Ectodermal cell (in vitro differentiated cells): Measurements from ENCODE around the gene EXD3.

Experiments
- H3K27ac ChIP-seq: 2 replicates; pipeline ENCODE4 v1.7.0; 2013; ENCODE audit warnings: mild to moderate bottlenecking, low read depth, low read length; ENCODE audit not compliant: insufficient read depth, poor library complexity, severe bottlenecking
- H3K27me3 ChIP-seq: 2 replicates; pipeline ENCODE4 v1.7.0; 2013; ENCODE audit warnings: mild to moderate bottlenecking, low read length; ENCODE audit not compliant: insufficient read depth, control insufficient read depth, poor library complexity, severe bottlenecking
- H3K36me3 ChIP-seq: one replicate; pipeline ENCODE4 v1.7.0; 2013; ENCODE audit warnings: low read length; ENCODE audit not compliant: control insufficient read depth, insufficient read depth
- H3K4me1 ChIP-seq: one replicate; pipeline ENCODE4 v1.7.0; 2013; ENCODE audit warnings: low read length; ENCODE audit not compliant: control insufficient read depth, insufficient read depth
- H3K4me3 ChIP-seq: 2 replicates; pipeline ENCODE4 v1.7.0; 2013; ENCODE audit warnings: low read depth, low read length, control low read depth; ENCODE audit not compliant: insufficient read depth
- H3K9me3 ChIP-seq: 2 replicates; pipeline ENCODE4 v1.7.0; 2013; ENCODE audit warnings: mild to moderate bottlenecking, low read length, moderate library complexity; ENCODE audit not compliant: control insufficient read depth
- WGBS, 2 experiments: methylation state at CpG; one replicate each; pipeline ENCODE4 v1.1.7; 2013; ENCODE audit warnings: missing lambda C conversion rate in 2 of 2; 5-methylcytosine and 5-hydroxymethylcytosine counted together

EXD3 gene

DNA sequence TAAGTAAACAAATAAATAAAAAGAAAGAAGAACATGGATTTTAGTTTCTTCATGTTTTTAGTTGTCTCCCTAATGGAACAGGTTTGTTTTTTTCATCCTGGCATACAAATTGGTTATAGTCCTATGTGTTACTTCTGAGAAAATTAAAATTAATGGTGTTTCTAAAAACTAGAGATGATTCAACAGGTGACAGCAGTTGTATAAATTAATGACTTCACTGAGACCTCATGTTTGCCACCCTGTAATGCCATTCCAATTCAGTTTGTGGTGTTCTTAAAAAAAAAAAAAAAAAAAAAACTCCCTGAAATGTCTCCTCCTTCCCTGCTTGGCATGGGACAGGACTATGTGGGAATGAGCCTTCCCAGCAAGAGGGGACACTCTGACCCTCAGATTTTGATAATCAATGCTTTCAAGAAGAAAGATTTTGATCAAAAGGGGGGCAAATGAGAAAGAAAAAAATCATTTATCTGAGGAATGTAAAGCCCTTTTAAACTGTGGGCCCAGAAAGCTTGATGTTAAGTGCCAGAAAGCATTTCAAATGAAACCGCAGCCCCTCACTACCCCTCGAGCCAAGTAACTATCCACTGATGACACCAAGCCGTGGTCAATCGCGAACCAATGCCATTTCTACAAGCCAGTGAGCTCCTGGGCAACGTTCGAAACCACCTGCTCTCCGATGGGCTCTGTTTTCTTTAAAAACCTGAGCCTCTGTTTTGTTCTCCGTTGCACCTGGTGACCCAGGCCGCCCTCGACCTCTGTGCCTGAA is 941 bp downstream of the EXD3 start:
- H3K27ac ChIP-seq, result no peak overlapping the region
- no peaks in the 10 kb centered on the region for H3K4me1 ChIP-seq
- no peaks in the 10 kb centered on the region for H3K9me3 ChIP-seq
- WGBS, 2 experiments, result 7 to 10% methylated on average over 11 of the region's 11 CpGs
- H3K27me3 ChIP-seq, result peaks cover 27% of the 10 kb centered on the region
- H3K4me3 ChIP-seq, result peak overlapping the region; percentile 65
- H3K36me3 ChIP-seq, result no peaks in the 10 kb centered on the region

DNA sequence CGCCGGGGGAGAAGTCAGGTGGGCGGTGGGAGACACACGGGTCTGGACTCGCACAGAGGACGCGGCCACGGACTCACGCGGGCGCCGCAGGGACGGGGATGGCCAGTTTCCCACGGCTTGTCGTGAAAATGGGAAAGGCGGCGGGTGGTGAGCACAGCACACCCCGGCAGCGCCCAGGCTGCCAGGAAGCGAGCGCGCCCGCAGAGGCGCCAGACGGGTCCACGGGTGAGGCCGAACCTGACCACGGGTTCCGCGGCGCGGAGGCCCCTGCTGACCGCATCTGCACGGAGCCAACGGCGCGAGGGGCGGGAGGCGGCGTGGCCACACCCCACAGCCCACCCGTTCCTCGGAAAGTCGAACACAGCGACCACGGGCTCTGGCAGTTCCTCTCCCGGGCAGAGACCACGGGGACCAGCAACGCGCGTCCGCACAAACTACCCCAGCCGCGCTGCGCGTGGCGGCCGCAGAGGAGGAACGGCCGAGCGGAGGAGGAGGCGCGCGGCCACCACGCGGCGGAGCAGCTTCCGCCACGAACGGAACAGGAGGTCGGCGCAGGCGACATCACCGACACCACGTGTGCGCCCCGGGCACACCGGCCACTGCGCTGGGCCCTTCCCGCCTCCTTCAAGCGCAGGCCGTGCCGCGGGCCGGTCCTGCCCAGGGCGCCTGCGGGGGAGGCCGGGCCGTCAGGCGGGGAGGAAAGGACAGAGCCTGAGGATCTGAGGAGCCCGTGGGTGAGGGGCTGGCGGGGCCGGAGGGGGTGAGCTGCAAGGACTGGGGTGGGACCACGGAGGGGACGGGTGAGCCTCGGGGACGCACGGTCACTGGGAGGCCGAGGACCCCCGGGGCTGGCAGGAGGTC is 5.6 kb downstream of the EXD3 start:
- H3K27me3 ChIP-seq, result peaks cover 5% of the 10 kb centered on the region
- no peak overlapping the region for H3K4me3 ChIP-seq
- H3K4me1 ChIP-seq, result peaks cover 5% of the 10 kb centered on the region
- H3K36me3 ChIP-seq, result no peaks in the 10 kb centered on the region
- WGBS, 2 experiments, result 96 to 97% methylated on average over 99 of the region's 99 CpGs
- no peaks in the 10 kb centered on the region for H3K9me3 ChIP-seq
- no peak overlapping the region for H3K27ac ChIP-seq

DNA sequence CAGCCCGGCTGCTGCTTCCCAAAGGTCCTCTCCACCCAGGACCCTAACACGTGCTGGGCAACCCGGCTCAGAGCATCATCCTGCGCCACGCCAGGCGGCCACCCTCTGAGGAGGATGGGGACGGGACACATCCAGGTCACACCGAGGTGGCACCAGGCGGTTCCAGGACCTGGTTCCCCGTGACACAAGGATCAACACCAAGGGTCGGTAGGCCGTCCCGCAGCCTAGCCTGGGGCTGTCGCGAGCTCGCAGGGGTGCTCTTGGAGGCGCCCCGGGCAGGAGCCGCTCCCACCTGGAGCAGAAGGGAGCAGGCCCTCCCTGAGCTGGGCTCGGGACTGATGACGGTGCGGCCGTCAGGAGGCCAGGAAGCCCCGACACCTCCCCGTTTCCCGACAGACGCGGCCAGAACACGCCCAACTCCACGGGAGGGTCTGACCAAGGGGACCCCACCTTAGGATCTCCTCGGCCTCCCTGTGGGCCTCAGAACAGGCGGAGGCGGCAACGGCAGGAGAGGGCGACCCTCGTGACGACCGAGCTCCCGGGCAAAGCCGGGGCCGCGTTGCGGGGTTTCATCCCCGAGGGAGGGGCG is 6.3 kb downstream of the EXD3 start:
- peaks cover 5% of the 10 kb centered on the region for H3K4me1 ChIP-seq
- whole genome bisulfite sequencing, 2 experiments, result 95 to 97% methylated on average over 45 of the region's 45 CpGs
- no peak overlapping the region for H3K4me3 ChIP-seq
- H3K27me3 ChIP-seq, result no peaks in the 10 kb centered on the region
- no peaks in the 10 kb centered on the region for H3K9me3 ChIP-seq
- no peaks in the 10 kb centered on the region for H3K36me3 ChIP-seq
- H3K27ac ChIP-seq, result no peak overlapping the region

DNA sequence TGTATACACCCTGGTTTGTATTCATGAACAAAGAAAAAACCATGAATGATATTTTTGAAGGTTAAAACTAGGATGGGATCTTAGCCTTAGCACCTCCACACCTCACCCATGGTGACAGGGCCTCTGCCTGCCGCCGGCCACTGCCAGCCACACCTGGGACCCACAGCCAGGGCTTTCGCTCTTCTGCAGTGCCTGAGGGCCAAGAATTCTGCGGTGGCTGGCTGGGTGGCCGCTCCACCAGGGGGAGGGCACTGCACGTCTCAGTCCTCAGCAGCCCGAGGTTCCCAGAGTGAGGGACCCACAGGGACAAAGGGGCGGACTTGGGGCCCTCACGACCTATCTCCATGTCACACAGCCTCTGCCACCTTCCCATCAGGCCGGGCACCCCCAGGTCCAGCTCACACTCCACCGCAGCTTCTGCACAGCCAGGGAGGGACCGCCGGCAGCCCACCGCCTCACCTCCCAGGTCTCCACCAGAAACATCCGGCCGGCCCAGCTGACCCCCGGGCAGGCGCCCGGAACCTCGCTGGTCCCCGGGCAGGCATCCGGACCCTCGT is 6.9 kb downstream of the EXD3 start:
- Histone ChIP-seq H3K27ac (no peak overlapping the region), H3K9me3 (no peaks in the 10 kb centered on the region), H3K27me3 (no peaks in the 10 kb centered on the region), H3K4me1 (peaks cover 5% of the 10 kb centered on the region), H3K4me3 (no peak overlapping the region), H3K36me3 (no peaks in the 10 kb centered on the region)
- WGBS, 2 experiments, result 92 to 94% methylated on average over 23 of the region's 23 CpGs

DNA sequence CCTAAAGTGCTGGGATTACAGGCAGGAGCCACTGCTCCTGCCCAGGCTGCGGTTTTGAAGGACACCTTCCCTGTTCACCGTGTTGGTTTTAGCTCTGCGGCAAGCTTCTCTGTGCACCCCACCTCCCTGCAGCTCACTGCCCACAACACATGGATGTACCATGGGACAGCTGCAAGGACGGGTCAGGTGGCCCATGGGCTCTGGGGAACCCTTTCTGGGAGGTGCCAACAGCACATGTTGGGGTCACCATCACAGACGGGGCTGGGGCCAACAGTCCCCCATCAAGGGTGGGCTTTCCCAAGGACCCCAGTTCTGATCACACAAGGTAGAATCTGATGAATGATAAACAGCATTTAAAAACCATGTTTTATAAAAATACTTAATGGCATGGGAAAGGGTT is 7.5 kb downstream of the EXD3 start:
- Histone ChIP-seq H3K4me1 (peaks cover 5% of the 10 kb centered on the region), H3K4me3 (no peak overlapping the region), H3K36me3 (no peaks in the 10 kb centered on the region), H3K27ac (no peak overlapping the region), H3K9me3 (no peaks in the 10 kb centered on the region), H3K27me3 (no peaks in the 10 kb centered on the region)
- 94 to 95% methylated on average over 5 of the region's 5 CpGs for WGBS, 2 experiments

DNA sequence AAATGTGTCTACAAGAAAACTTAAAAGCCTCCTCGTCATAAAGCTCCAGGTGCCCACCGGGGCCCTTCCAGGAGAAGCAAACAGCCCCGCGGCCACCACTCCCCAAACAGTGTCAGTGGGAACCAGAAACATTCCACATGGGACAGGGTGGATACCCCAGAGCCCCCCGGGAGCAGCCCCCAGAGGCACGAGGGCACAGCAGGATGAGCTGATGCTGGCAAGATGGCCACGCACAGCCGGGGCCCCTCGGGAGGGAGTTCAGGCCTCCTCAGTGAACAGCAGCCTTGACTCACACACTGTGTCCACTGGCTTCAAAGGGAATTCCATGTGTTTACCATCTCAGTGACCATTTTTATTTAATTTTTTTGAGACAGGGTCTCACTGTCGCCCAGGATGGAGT is 10.5 kb downstream of the EXD3 start:
- Histone ChIP-seq H3K4me3 (no peak overlapping the region), H3K36me3 (no peaks in the 10 kb centered on the region), H3K27ac (no peak overlapping the region), H3K9me3 (no peaks in the 10 kb centered on the region), H3K4me1 (peaks cover 7% of the 10 kb centered on the region), H3K27me3 (no peaks in the 10 kb centered on the region)
- 87 to 88% methylated on average over 10 of the region's 10 CpGs for WGBS, 2 experiments

DNA sequence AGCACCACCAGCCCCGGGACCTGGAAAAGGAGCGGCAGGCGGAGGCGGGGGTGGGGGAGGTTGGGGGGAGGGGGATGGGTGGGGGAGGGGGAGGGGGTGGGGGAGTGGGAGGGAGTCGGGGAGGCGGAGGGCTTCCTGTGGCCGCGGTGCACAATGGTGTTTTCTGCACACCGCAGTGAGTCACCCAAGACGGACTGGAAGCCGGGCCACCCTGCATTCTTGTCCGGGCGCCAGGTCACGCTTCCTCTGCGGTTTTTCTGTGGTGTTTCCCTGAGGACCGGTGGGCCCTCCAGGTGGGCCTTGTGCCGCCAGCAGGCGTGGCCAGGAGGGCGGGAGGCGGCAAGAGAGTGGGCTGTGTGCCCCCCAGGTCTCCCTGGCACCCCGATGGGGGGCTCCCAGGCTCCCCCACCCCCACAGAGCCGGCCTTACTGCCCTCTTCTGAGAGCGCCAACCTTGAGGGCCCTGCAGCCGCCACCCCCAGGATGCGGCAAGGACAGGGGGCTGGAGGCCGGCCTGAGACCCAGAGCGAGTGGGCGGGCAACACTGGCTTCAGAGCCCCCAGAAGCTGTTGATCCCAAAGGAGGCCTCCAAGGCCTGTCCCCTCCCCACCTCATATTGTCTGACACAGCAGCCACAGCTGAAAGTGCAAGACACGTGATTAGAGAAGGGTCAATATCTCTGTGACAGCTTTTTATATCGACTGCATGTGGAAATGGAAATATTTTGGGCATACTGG is 11.1 kb downstream of the EXD3 start:
- 79 to 82% methylated on average over 25 to 26 of the region's 30 CpGs for WGBS, 2 experiments
- Histone ChIP-seq H3K36me3 (no peaks in the 10 kb centered on the region), H3K4me3 (no peak overlapping the region), H3K27ac (peak overlapping the region; percentile 36), H3K27me3 (peaks cover under 1% of the 10 kb centered on the region), H3K9me3 (no peaks in the 10 kb centered on the region), H3K4me1 (peaks cover 10% of the 10 kb centered on the region)

DNA sequence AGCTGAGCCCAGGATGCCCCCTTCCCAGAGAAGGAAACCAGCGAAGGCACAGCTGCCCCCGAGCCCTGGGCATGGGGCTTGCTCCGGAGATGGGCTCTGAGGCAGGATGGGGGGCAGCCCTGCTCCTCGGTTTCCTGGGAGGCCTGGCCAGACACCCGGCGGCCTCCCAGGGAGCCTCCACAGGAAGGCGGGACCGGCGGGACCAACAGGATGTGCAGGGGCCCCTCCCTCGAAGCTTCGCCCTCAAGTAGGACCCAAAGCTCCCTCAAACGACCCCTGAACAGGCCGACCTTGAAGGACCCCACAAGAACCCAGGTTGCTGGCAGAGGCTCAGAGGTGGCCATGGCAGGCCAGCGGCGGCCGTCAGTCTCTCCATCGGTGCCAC is 11.7 kb downstream of the EXD3 start:
- H3K27ac ChIP-seq, result no peak overlapping the region
- peaks cover 6% of the 10 kb centered on the region for H3K27me3 ChIP-seq
- H3K9me3 ChIP-seq, result no peaks in the 10 kb centered on the region
- no peak overlapping the region for H3K4me3 ChIP-seq
- 85 to 87% methylated on average over 15 to 17 of the region's 17 CpGs for WGBS, 2 experiments
- no peaks in the 10 kb centered on the region for H3K36me3 ChIP-seq
- H3K4me1 ChIP-seq, result peaks cover 10% of the 10 kb centered on the region

DNA sequence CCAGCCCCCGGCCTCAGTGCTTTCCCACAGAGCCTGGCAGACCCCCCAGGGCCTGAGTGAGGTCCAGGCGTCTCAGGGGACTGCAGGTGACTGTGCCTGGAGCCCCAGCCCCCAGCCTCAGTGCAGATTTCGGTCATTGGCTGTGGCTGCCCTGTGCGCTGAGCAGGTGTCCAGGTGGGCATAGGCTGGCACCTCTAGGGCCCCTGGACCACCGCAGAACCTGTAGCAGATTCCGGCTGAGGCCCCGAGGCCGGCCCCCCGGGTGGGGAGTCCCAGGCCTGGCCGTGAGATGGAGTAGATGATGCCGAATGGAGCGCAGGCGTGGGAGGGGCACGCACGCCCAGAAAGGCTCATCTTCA is 12.1 kb downstream of the EXD3 start:
- no peaks in the 10 kb centered on the region for H3K9me3 ChIP-seq
- no peak overlapping the region for H3K4me3 ChIP-seq
- H3K27ac ChIP-seq, result no peak overlapping the region
- H3K36me3 ChIP-seq, result no peaks in the 10 kb centered on the region
- 91 to 93% methylated on average over 15 of the region's 15 CpGs for WGBS, 2 experiments
- peaks cover 10% of the 10 kb centered on the region for H3K4me1 ChIP-seq
- peaks cover 8% of the 10 kb centered on the region for H3K27me3 ChIP-seq
